NCI-H1105 treated with DMSO at 0.1 percent for 48 hours (cell line): ENCODE data around the gene MYO10.

Source experiments
- DNase-seq: peaks from one replicate; lab custom pipeline; 2025; lab: John Stamatoyannopoulos, UW

MYO10 gene

DNA sequence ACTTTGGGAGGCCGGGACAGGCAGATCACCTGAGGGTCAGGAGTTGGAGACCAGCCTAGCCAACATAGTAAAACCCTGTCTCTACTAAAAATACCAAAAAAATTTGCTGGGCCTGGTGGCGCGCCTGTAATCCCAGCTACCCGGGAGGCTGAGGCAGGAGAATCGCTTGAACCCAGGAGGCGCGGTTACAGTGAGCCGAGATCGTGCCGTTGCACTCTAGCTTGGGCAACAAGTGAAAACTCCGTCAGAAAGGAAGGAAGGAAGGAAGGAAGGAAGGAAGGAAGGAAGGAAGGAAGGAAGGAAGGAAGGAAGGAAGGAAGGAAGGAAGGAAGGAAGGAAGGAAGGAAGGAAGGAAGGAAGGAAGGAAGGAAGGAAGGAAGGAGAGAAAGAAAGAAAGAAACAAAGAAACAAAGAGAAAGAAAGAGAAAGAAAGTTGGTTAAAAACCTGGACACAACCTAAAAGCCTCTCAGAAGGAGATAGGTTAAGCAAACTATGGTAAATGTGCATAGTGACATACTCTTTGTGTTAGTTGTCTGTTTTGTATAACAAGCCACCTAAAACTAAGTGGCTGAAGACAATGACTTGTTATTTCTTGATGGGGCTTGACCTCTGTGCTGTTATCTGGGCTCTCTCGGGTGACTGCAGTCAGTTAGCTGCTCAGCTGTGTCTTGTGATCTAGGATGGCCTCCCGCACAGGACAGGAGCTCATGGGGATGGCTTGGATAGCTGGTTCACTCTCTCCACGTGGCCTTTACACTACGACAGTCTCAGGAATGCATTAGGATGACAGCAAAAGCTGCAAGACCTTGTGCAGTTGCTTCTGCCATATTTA lies 8.0 kb upstream of the MYO10 start:
- DNase-seq, result no peak

DNA sequence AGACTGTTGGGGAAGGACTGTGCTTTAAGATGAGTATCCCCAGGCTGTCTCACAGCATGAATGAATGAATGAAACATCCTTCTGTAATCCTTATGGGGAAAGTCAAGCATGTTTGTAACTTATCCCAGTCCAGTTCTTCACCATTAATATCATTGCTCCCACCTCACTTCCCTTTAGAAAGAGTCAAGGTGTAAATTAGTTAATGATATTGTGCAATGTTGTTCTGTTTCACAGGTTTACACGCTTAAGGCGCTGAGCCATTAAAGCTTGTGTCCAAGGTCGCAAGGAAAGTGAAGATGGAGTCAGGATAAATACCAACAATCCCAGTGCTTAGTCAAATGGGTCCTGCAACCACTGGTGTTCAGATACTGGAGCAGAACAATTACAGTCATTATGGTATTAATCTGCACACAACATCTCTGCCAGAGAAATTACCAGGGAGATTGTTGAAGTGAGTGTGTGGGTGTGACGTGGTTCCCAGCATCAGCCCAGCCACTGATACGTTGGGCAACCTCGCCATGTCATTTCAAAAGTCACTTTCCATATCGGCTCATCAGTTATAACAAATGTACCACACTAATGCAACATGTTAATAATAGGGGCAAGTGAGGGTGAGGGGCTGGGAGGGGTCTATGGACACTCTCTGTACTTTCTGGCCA lies 1.5 kb upstream of the MYO10 start:
- DNase-seq, result no peak

DNA sequence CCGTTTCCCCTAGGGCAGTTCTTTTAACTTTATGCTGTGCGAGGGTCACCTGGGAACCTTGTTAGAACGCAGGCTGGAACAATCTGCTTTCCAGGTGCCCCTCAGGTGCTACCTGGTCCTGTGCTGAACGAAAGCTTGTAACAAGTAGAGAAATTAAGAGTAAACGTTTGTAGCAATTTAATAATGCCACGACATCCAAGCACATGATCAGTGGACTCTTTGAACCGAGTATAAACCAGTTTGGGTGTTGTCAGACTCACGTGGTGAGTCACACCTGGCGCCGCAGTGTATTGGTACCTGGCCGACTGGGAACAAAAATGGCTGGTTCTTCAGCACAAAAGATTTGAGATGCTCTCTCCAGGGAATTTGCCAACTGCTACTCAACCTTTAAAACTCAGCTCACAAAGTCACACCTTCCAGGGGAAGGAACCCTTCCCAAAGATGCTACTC lies 926 bp upstream of the MYO10 start:
- DNase-seq, result no peak

DNA sequence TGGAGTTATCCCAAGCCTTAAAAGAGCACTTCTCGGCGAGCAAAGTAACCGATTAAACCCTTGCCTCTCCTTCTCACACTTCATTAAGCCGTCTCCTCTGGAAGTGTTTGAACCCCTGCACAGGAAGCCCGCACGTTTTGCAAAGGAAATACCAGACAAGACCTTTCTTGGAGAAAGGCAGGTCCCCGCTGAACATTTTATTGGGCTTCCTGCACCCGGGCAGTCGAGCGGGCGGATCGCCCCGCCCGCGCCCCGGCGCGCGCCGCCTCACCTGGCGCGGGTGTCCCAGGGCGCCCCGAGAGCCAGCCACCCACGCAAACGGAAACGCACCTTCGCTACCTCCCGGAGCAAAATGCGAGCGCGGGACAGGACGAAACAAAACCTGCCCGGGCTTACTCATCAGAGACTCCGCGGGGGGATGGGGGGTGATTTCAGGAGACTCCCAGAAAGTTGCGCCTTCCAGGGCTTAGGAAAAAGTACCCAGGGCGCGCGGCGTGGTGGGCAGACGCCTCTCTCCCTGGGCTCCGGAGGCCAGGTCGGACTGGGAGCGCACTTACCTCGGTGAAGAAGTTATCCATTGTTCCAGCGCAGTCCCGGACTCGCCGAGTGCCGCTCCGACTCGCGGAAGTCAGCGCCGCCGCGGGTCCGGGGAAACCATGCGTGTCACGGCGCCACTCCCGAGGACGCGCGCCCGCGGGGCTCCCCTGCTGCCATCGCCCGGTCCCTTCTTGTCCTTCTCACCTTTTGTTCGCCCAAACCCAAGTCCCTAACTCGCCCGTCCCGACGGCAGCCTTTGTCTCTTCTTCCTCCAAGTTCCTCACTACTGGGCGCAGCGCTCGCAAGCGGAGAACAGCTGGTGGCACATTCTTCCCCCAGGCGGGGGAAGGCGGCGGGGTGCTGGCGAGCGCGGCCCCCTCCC lies 598 bp downstream of the MYO10 start:
- peak; percentile 37 for DNase-seq

DNA sequence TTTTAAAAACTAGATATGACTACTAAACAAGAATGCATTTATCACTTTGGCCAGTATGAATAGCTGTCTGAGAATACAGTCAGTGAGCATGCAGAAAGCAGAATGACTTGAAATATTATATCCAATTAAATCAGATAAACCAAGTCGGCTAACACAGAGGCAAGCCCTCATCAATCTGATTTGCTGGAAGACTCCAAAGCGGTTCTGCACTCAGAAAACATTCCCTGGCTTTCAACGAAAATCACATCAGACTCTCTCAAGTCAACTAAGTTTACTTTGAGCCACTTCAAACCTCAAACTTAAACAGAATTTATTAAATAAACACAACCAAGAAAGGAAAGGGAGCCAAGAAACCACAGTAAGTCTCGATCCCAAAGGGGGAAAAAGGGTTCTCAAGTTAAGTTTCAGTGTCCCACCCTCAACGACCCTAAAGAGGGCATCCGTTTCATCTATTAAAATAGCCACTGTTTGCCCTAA lies 1.4 kb downstream of the MYO10 start:
- DNase-seq, result no peak

DNA sequence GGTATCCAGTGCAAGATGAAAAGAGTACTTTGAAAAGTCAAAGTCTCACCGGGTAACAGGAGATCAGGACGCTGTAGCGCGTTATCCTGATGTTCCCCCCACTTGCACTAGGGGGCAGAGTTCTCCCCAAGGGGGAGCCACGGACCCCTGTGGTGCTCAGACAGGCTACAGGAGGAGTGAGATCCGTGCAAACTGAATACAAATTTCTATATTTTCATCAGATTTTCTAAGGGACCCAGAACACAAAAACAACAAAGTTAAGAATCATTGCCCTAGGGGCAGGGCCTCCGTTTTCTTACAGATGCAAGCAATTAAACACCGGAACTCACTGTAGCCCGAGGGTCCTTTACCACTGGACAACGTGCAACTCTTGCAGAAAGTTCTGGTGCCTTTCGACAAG lies 2.0 kb downstream of the MYO10 start:
- no peak for DNase-seq

DNA sequence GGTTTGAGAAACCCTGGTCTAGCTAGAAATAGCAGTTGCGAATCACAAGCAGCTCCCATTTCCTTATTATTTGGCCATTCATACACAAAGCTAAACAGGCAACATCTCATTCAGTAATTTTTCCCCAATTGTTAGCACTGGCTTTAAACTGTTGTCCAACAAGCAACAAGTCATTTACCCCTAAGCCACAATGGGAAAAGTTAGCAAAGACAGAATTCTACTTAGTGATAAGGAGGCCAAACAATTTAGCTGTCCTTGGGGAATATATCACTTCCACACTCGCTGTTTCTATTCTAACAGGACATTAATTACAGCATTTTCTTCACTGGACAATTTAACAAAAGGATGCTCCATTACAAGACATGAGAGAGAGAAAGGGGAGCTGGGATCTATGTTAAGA lies 2.8 kb downstream of the MYO10 start:
- no peak for DNase-seq

DNA sequence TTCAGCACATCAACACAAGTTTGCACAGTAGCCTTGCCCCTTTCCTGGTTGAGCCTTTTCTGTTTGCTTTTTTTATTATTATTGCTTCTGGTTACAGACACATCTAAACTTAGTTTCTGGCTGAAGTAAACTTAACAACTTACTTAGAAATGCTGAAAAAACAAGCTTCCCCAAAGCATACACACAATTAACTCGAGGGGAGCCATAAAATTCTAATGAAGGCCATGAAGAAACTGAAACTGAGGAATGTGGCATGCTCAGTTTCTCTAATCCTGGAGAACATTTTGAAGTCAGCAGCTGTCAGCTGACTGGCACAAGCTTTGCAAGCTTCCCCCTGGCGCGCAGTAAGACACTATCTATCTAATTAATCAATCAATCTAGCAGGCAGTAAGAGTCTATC lies 3.7 kb downstream of the MYO10 start:
- no peak for DNase-seq

DNA sequence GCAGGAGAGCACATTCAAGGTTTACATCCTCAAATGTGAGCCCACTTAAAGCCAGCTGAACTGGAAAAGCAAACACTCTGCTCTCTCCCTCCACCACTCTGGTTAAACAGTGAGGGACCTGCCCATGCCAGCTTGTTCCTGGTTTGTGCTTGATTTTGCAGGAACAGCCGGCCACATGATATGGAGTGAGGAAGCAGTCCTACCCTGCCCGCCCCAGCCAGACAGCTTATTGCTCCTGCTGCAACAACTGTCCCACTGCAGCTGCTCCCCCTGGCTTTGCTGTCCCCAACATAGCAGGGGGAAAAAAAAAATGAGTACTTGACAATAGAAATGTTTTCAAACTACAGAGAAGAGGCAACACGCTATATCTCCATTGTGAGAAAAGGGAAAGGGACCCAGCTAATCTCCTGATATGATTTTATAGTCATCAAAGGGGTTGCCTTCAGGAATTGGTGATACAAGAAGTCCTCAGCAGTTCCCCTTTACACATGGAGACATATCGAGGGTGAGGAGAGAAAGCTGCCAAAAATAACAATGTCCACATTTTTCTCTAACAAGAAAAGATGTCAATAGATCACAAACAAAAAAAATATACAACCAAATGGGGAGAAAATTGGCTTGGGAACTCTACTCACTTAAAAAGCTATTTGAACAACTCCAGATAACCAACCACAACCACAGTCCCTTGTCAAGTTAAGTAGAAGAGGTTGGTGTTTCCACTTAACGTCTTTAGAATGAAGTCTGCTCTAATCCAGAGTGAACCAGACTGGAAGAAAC lies 4.6 kb downstream of the MYO10 start:
- no peak for DNase-seq

DNA sequence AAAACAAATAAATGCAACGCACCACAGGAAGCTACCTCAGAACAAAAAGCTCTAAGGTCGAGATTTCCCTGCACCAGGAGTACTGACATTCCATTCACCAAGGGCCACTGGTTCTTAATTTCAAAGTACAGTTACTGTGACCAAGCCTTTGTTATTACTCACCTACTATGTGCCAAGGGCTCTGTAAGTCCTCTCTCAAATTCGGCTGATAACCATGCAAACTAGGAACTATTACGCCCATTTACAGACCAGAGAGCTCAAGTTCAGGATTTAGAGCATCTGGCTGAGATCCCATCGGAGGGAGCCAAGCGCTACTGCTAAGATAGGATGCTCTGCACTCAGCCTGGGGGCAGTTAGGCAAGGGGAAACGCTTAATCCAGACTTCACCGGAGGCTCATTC lies 5.6 kb downstream of the MYO10 start:
- no peak for DNase-seq

DNA sequence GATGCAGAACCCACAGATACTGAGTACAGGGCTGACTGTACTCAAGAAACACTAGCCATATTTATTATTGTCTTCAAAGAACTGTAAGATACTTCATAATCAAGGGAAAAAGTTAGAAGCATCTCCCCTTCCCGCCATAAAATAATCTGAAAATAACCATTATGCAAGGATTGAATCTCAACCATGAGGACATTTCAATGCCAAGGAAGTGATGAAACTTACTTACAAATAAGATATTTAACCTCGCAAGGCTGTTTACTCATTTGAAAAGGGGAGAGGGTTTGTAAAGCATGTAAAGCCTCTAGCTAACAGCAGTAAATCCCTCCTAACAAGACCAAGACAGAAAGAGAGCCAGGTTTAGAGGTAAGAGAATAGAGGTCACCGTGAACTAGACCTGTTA lies 6.3 kb downstream of the MYO10 start:
- DNase-seq, result no peak

DNA sequence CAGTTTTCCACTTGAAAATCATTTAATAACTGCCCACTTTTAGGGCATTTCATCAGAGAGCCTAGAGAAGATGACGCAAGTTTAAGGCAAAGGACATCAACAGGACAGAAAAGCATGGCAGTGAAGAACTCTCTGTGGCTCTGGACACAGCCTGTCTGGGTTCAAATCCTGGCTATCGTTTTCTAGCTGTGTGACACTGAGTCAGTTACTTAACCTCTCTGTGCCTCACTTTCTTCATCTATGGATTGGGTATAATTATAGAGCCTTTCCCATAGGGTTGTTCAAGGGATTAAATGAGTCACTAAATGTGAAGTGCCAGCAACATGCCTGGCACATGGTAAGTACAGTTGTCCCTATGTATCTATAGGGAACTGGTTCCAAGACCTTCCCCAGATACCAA lies 6.7 kb downstream of the MYO10 start:
- no peak for DNase-seq

DNA sequence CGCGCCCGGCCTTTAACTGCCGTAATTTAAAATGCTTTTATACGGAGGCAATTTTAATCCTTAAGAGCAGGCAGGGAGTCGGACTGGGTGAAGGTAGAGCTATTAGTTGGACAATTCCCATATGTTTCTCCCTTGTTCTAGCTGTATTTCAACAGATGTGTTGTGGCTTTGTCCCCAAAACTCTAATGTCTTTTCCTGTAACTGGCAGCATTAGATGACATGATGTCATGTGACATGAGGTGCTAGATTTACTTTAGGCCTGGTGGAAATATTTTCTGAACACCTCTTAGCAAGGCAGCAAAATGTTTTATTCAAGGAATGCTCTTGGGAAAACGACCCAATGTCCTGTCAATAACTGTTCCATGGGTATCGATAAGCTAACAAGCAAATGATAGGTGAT lies 8.5 kb downstream of the MYO10 start:
- no peak for DNase-seq

DNA sequence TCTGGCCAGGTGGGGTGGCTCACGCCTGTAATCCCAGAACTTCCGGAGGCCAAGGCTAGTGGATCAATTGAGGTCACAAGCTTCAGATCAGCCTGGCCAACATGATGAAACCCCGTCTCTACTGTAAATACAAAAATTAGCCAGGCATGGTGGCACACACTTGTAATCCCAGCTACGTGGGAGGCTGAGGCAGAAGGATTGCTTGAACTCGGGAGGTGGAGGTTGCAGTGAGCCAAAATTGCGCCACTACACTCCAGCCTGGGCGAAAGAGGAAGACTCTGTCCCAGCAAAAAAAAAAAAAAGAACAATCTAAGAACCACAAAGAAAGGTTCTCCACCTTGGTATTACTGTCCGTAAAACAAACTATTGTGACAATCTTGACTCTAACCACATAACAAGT lies 9.7 kb downstream of the MYO10 start:
- no peak for DNase-seq

DNA sequence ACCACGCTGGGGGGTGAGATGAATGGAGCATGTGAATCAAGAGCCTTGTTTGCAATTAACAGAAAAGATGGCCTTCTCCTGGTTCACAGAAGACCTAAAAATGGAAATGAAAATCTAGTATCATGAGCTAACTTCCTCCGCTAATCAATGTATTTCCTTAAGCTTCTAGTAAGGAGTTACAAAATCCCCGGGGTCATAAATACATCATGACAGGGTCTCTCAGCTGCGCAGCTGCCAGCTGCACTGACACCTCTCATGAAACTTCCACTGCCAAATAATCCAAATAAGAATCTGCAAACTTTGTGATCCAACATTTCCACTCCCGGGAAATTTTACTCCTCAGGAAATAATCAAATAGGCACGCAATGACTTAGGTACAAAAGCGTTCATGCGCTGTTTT lies 11.9 kb downstream of the MYO10 start:
- no peak for DNase-seq

DNA sequence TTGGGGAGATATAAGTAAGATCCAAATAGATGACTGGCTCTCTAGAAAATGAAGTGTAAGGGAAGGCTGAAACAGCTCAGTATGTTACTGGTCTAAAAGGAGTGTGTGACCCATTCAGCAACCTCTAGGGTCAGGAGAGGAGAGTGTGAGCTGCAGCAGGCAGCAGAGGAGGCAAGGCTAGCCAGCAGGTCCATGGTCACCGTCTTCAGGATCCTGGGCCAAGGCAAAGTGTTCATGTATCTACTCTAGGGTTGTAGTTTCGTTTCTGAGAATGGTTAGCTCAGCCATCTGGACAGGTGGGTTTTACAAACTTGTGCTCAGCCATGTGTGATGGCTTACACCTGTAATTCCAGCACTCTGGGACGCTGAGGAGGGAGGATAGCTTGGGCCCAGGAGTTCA lies 13.7 kb downstream of the MYO10 start:
- no peak for DNase-seq

DNA sequence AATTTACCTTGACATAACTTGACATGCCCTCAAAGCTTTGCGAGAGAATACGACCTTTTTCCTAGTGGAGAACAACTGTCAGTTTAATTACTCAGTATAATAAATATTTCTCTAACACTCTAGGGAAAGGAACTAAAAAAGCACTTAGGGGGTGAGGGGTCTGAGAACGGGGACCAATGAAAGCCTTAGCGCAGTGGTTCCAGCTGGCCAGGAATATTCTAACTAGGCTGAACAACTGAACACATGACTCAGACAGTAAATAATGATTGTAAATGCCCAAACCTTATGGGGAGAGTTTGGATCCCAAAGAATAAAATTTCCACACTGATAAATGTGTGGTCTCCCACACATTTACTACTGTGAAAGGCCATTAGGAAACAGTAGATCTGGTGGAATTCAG lies 14.9 kb downstream of the MYO10 start:
- DNase-seq, result no peak

DNA sequence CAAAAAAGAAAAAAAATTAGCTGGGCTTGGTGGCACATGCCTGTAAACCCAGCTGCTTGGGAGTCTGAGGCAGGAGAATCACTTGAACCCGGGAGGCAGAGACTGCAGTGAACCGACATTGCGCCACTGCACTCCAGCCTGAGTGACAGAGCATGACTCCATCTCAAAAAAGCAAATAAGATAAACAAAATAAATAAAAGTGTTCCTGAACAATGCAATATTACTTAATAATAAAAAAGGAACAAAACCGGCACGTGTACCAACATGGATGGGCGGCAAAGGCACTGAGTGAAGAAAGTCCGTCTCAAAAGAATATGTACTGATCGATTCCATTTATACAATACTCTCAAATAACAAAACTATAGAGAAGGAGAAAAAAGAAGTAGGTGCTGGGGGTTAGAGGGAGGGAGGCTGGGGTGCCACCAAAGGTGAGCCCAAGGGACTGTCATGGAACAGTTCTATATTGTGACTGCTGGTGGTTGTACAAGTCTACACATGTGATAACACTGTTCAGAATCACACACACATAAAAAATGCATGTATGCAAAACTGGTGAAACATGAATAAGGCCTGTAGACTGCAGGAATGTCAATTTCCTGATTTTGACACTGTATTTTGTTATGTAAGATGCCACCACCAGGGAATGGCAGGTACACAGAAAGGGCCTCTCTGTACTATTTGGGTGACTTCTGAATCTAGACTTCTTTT lies 15.8 kb downstream of the MYO10 start:
- DNase-seq, result no peak

DNA sequence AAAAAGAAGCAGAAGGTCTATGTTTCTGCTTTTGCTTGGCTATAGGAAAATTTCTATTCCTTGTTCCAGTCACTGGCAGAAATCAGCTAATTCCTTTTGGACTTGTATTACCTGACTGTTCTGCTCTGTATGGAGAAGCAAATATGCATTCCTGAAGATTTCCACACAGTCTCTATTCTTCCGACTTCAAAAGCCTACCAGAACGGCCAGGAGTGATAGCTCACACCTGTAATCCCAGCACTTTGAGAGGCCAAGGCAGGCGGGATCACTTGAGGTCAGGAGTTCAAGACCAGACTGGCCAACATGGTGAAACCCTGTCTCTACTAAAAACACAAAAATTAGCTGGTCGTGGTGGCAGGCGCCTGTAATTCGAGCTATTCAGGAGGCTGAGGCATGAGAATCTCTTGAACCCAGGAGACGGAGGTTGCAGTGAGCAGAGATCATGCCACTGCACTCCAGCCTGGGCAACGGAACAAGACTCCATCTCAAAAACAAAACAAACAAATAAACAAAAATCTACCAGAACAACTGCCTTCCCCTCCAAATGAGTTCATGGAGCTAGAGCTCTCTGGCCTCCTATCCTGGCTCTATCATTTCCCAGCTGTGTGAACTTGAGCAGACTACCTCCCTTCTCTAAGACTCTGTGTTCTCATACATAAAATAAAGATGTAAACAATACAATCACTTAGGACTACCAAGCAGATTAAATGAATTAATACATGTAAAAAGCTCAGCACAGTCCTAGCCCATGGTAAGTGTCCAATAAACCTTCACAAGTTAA lies 17.0 kb downstream of the MYO10 start:
- DNase-seq, result no peak

DNA sequence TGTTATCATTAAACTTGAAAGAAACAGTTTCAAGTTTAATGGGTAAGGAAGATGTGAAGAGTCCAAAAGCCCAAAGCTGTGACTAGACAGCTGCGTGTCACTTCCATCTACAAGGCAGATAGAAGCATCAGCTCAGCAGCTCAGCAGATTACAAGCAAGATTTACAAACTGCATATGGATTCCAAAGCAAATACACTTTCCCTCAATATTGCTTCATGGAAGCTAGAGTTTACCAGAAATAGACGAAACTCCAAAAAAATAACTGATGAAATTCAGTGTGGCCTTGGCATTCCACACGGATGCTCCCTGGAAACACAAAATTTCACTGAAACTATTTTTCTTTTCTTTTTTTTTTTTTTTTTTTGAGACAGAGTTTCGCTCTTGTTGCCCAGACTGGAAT lies 17.9 kb downstream of the MYO10 start:
- DNase-seq, result no peak
